ENCODE measurements around the gene TXN.

DNA sequence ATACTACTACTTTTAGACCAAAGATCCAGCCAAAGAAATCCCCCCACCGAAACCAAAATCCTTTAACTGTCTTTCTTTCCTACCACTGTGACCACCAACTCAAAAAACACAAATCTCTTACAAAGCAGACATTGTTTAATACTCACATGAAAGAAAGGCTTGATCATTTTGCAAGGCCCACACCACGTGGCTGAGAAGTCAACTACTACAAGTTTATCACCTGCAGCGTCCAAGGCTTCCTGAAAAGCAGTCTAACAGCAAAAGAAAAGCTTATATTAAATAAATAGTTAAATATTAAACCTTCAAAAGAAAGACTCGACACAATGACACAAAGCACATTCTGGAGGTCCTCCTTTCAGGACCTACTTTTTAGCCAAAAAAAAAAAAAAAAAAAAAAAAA is 5.1 kb downstream of the TXN start:
- TF ChIP-seq NFYB (IDR thresholded peaks at IDR 0.05; ENCODE audit: insufficient read depth, low read depth, low read length) (no peak), SIX5 (IDR thresholded peaks at IDR 0.05; ENCODE audit: low read depth, low read length, severe bottlenecking) (no peak), NBN (IDR thresholded peaks at IDR 0.05) (no peak), HCFC1 (IDR thresholded peaks at IDR 0.05; ENCODE audit: low read length) (no peak), CEBPB (IDR thresholded peaks at IDR 0.05; ENCODE audit: borderline replicate concordance in 1 of 2, low read depth in 2 of 2, low read length in 2 of 2) (no peak), POLR2A (IDR thresholded peaks at IDR 0.05; ENCODE audit: low read depth, low read length) (no peak), YY1 (IDR thresholded peaks at IDR 0.05; ENCODE audit: low read depth, low read length) (no peak), SP1 (IDR thresholded peaks at IDR 0.05; ENCODE audit: low read depth, low read length) (no peak)
- TF ChIP-seq, protein P1, sequence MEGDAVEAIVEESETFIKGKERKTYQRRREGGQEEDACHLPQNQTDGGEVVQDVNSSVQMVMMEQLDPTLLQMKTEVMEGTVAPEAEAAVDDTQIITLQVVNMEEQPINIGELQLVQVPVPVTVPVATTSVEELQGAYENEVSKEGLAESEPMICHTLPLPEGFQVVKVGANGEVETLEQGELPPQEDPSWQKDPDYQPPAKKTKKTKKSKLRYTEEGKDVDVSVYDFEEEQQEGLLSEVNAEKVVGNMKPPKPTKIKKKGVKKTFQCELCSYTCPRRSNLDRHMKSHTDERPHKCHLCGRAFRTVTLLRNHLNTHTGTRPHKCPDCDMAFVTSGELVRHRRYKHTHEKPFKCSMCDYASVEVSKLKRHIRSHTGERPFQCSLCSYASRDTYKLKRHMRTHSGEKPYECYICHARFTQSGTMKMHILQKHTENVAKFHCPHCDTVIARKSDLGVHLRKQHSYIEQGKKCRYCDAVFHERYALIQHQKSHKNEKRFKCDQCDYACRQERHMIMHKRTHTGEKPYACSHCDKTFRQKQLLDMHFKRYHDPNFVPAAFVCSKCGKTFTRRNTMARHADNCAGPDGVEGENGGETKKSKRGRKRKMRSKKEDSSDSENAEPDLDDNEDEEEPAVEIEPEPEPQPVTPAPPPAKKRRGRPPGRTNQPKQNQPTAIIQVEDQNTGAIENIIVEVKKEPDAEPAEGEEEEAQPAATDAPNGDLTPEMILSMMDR (IDR thresholded peaks at IDR 0.05 in 2 of 3, conservative IDR thresholded peaks at IDR 0.05 in 1 of 3; ENCODE audit: control insufficient read depth in 2 of 3, extremely low read depth in 1 of 3, insufficient read depth in 1 of 3, low read depth in 3 of 3, low read length in 3 of 3) = no peak
- TF ChIP-seq, protein P2, sequence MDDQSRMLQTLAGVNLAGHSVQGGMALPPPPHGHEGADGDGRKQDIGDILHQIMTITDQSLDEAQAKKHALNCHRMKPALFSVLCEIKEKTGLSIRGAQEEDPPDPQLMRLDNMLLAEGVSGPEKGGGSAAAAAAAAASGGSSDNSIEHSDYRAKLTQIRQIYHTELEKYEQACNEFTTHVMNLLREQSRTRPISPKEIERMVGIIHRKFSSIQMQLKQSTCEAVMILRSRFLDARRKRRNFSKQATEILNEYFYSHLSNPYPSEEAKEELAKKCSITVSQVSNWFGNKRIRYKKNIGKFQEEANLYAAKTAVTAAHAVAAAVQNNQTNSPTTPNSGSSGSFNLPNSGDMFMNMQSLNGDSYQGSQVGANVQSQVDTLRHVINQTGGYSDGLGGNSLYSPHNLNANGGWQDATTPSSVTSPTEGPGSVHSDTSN (IDR thresholded peaks at IDR 0.05; ENCODE audit: insufficient replicate concordance, low read depth, low read length) = no peak
- TF ChIP-seq, protein P3, sequence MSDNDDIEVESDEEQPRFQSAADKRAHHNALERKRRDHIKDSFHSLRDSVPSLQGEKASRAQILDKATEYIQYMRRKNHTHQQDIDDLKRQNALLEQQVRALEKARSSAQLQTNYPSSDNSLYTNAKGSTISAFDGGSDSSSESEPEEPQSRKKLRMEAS (IDR thresholded peaks at IDR 0.05; ENCODE audit: low read depth, low read length) = no peak
